ENCODE results near the gene MESD. TPM values are rescaled to one million over a fixed set of nuclear protein-coding genes. Genes with fewer than 3 reads are reported as not detected.

Gene MESD
- total RNA-seq (2022) (29.7 and 30.2 TPM in 2 replicates), Bru-seq, nascent RNA (percentile 69 among the genes with signal in this experiment), BruChase-seq, experiment 1, labeled RNA remaining after a 6-hour chase (percentile 85 among the genes with signal in this experiment), BruChase-seq, experiment 2, labeled RNA remaining after a 2-hour chase (percentile 80 among the genes with signal in this experiment)
- long read RNA-seq, full-length matches to known transcripts, result 205 of 225 reads
- long read RNA-seq, partial matches to known transcripts, result 7 of 225 reads
- long read RNA-seq, other reads (novel, unspliced or antisense), result 13 of 225 reads

- Mint-ChIP-seq H3K36me3 (ENCODE audit: insufficient read depth, unreplicated experiment) (peaks cover 13% of the 10 kb centered on the region), H3K27me3 (ENCODE audit: insufficient read depth, unreplicated experiment) (no peaks in the 10 kb centered on the region), H3K9me3 (ENCODE audit: unreplicated experiment) (no peaks in the 10 kb centered on the region), H3K27ac (ENCODE audit: low read depth, unreplicated experiment) (peak within 1 kb of the TSS; percentile 95), H3K4me3 (ENCODE audit: unreplicated experiment) (peak within 1 kb of the TSS; percentile 93), H3K4me1 (ENCODE audit: insufficient read depth, unreplicated experiment) (peaks cover 38% of the 10 kb centered on the region)
- no peak for TF ChIP-seq CTCF (IDR thresholded peaks at IDR 0.05; ENCODE audit: unreplicated experiment)
- ChIA-PET POLR2A (interaction anchor here (0.5 to 4.3 kb wide), 12 partner anchors 9 to 768 kb away, joined by 3 to 76 read pairs (median 3); partner anchors contain the start of gene TLNRD1), CTCF (interaction anchor here (0.5 to 1.7 kb wide), 6 partner anchors 12 to 826 kb away, joined by 3 to 6 read pairs (median 4); no protein-coding TSS in a partner anchor)
- BruUV-seq (replicated peaks), result TSS peak; percentile 97
- intact Hi-C loops (cut with micrococcal nuclease), result no loop called here
- DNase-seq (ENCODE audit: unreplicated experiment), result peak; percentile 94
Observed at GRCh38 chr15:80989518-80990478, at the start of gene MESD. MESD (minus strand) TSS chr15:80989819; CDS start chr15:80989791, 28 bp downstream.

- no peak for TF ChIP-seq CTCF (IDR thresholded peaks at IDR 0.05; ENCODE audit: unreplicated experiment)
- Mint-ChIP-seq H3K27ac (ENCODE audit: low read depth, unreplicated experiment) (peak overlapping the region; percentile 52), H3K36me3 (ENCODE audit: insufficient read depth, unreplicated experiment) (no peaks in the 10 kb centered on the region), H3K4me3 (ENCODE audit: unreplicated experiment) (no peak overlapping the region), H3K27me3 (ENCODE audit: insufficient read depth, unreplicated experiment) (no peaks in the 10 kb centered on the region), H3K9me3 (ENCODE audit: unreplicated experiment) (no peaks in the 10 kb centered on the region), H3K4me1 (ENCODE audit: insufficient read depth, unreplicated experiment) (peaks cover 15% of the 10 kb centered on the region)
- BruUV-seq (replicated peaks), result no TSS peak
- CTCF ChIA-PET, result interaction anchor here (0.6 to 0.8 kb wide), 2 partner anchors 361 to 371 kb away, joined by 3 to 6 read pairs; no protein-coding TSS in a partner anchor
- intact Hi-C loops (cut with micrococcal nuclease), result no loop called here
- peak; percentile 60 for DNase-seq (ENCODE audit: unreplicated experiment)
- POLR2A ChIA-PET, result interaction anchor here (0.5 to 2.1 kb wide), 7 partner anchors 9 to 326 kb away, joined by 3 to 18 read pairs (median 4); partner anchors contain the start of gene TLNRD1
Observed at GRCh38 chr15:81038975-81039607, 49.5 kb upstream of the MESD start.

- H3K4me1 Mint-ChIP-seq (ENCODE audit: insufficient read depth, unreplicated experiment), result peaks cover 15% of the 10 kb centered on the region
- ChIA-PET POLR2A (interaction anchor here (1.2 to 2.1 kb wide), 4 partner anchors 8 to 37 kb away, joined by 3 to 18 read pairs (median 4); partner anchors contain the start of gene TLNRD1), CTCF (interaction anchor here (0.8 kb wide), 1 partner anchor 372 kb away, joined by 6 read pairs; no protein-coding TSS in a partner anchor)
- no peak for DNase-seq (ENCODE audit: unreplicated experiment)
- no peaks in the 10 kb centered on the region for H3K9me3 Mint-ChIP-seq (ENCODE audit: unreplicated experiment)
- H3K27ac Mint-ChIP-seq (ENCODE audit: low read depth, unreplicated experiment), result no peak overlapping the region
- TF ChIP-seq CTCF (IDR thresholded peaks at IDR 0.05; ENCODE audit: unreplicated experiment), result no peak
- H3K4me3 Mint-ChIP-seq (ENCODE audit: unreplicated experiment), result no peak overlapping the region
- H3K36me3 Mint-ChIP-seq (ENCODE audit: insufficient read depth, unreplicated experiment), result no peaks in the 10 kb centered on the region
- BruUV-seq (replicated peaks), result no TSS peak
- intact Hi-C loops (cut with micrococcal nuclease), result no loop called here
- H3K27me3 Mint-ChIP-seq (ENCODE audit: insufficient read depth, unreplicated experiment), result no peaks in the 10 kb centered on the region
Observed at GRCh38 chr15:81037952-81038743, 48.5 kb upstream of the MESD start.
